ENCODE measurements around the gene CH25H. TPM values are rescaled to one million over a fixed set of nuclear protein-coding genes. Genes with fewer than 3 reads are reported as not detected.
A peak's percentile ranks its signal among the peaks of the same experiment; 100 is the strongest.

Gene CH25H
- total RNA-seq, 6 experiments from 2014 or later, result 0.31 to 1.2 (median 0.60) TPM; not detected in 2

DNA sequence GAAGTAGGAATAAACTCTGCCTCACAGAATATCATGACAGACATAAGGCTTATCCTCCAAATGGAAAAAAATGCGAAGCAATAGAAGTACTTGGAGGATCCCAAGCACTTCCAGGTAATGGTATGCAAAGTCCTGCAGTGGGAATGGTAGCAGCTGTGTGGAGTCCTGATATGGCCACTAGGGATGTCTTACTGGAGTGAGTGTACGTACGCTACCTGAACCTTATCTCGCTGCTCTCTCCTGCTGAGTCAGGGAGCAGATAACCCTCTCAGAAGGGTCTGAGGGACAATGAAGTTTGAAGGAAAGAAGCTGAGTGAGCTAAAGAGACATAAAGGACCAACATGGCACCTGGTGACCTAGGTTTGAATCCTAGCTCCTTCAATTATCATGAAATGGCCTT is 42.2 kb downstream of the CH25H start:
- H3K4me3 ChIP-seq, result no peak overlapping the region
- no peaks in the 10 kb centered on the region for H3K9me3 ChIP-seq
- WGBS (ENCODE audit: insufficient coverage, low coverage, low lambda C conversion rate, missing lambda C conversion rate), result 73% methylated on average over 4 of the region's 4 CpGs
- H3K27ac ChIP-seq, result no peak overlapping the region
- H3K27me3 ChIP-seq, result no peaks in the 10 kb centered on the region
- H3K4me1 ChIP-seq, result peaks cover 0 to 8% (median 0%) of the 10 kb centered on the region in 4 donors
- ATAC-seq (no peak), DNase-seq (no peak)
- intact Hi-C loops (cut with DNase I), result no loop called here
- TF ChIP-seq CTCF (IDR thresholded peaks at IDR 0.05) (no peak), POLR2A (IDR thresholded peaks at IDR 0.05) (no peak)
- H3K36me3 ChIP-seq, result no peaks in the 10 kb centered on the region

GRCh38 chr10:89164080-89164479 is 43.0 kb downstream of the CH25H start:
- H3K36me3 ChIP-seq, result no peaks in the 10 kb centered on the region
- H3K4me1 ChIP-seq, result peaks cover 0 to 8% (median 0%) of the 10 kb centered on the region in 4 donors
- whole genome bisulfite sequencing (ENCODE audit: insufficient coverage, low coverage, low lambda C conversion rate, missing lambda C conversion rate), result 37% methylated on average over 2 of the region's 3 CpGs
- H3K4me3 ChIP-seq, result no peak overlapping the region
- H3K27me3 ChIP-seq, result no peaks in the 10 kb centered on the region
- TF ChIP-seq POLR2A (IDR thresholded peaks at IDR 0.05), result no peak
- no peak for TF ChIP-seq CTCF (IDR thresholded peaks at IDR 0.05)
- peak; percentile 14 to 64 (median 46) for ATAC-seq
- no peaks in the 10 kb centered on the region for H3K9me3 ChIP-seq
- intact Hi-C loops (cut with DNase I), result no loop called here
- no peak for DNase-seq
- peak overlapping the region in 1 of 3 donors; percentile 61 for H3K27ac ChIP-seq

DNA sequence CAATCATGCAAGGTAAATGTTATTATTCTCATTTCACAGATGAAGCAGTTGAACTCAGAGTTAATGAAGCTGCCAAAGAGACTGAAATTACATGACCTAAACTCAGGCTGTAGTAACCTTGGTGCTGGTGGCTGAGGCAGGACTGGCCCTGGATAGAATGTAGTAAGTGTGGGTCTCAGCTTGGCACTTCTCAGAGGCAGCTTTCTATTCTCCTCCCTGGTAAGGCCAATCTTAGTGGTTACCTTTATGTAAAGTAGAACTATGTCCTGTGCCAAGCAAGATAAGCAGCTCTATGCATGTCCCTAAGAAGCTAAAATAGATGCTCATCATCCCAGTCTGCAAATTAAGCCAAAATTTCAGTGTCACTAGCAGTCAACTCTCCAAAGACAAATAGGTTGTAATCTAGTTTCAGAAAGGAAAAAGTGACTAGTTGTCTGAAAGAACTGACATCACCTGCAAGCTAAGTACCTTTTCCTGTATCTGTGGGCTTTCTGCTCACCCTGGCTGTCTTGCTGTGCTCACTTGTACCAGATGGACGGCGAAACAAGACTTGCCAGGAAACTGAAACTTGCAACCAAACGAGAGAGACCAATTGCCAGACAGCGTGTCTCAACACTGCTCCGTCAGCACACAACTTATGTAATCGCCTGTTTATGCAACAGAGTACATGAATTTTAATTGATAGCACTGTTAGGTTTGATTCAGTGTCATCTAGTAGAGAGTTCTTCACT is 43.7 kb downstream of the CH25H start:
- no peaks in the 10 kb centered on the region for H3K27me3 ChIP-seq
- H3K27ac ChIP-seq, result peak overlapping the region in 1 of 3 donors; percentile 61
- TF ChIP-seq CTCF (IDR thresholded peaks at IDR 0.05) (no peak), POLR2A (IDR thresholded peaks at IDR 0.05) (no peak)
- peak; percentile 39 to 78 (median 59) for DNase-seq
- WGBS (ENCODE audit: insufficient coverage, low coverage, low lambda C conversion rate, missing lambda C conversion rate), result 0% methylated on average over 5 of the region's 6 CpGs
- peaks cover 0 to 8% (median 0%) of the 10 kb centered on the region in 4 donors for H3K4me1 ChIP-seq
- ATAC-seq, result peak; percentile 94 to 97 (median 96)
- H3K9me3 ChIP-seq, result no peaks in the 10 kb centered on the region
- H3K36me3 ChIP-seq, result no peaks in the 10 kb centered on the region
- no peak overlapping the region for H3K4me3 ChIP-seq
- intact Hi-C loops (cut with DNase I), result no loop called here

DNA sequence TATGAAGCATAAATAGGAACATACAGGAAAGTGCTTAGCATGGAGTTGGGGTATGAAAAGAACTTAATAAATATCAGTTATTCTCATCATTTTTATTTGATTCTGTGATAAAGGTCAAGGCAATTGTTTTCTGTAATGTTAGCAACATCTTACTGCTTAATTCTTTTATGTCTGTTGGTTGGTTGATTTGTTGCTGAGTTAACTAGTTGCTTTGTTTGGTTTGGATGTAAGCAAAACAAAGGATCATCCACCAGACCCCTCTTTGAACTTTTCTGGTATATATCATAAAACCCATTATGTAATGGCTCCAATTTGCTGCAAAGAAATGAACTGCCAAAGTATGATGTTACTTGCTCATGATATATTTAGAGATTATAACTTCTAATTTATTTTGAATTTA is 44.5 kb downstream of the CH25H start:
- H3K27me3 ChIP-seq, result no peaks in the 10 kb centered on the region
- peaks cover 0 to 8% (median 0%) of the 10 kb centered on the region in 4 donors for H3K4me1 ChIP-seq
- TF ChIP-seq CTCF (IDR thresholded peaks at IDR 0.05) (no peak), POLR2A (IDR thresholded peaks at IDR 0.05) (no peak)
- H3K36me3 ChIP-seq, result no peaks in the 10 kb centered on the region
- H3K4me3 ChIP-seq, result no peak overlapping the region
- no peaks in the 10 kb centered on the region for H3K9me3 ChIP-seq
- DNase-seq (no peak), ATAC-seq (no peak)
- intact Hi-C loops (cut with DNase I), result no loop called here
- no peak overlapping the region for H3K27ac ChIP-seq

Measured in right lobe of liver (tissue), 6 donors.